ENCODE data around the gene TMOD1. TPM values are rescaled to one million over a fixed set of nuclear protein-coding genes. Genes with fewer than 3 reads are reported as not detected.
"Not testable (repeated sequence)": the region's sequence is repeated elsewhere in the genome, so short reads cannot be mapped to it uniquely, and the experiment has no call there.

Gene TMOD1
- total RNA-seq, 1 experiment from 2014 or later, result 0.14 TPM

- TF ChIP-seq, protein P1, sequence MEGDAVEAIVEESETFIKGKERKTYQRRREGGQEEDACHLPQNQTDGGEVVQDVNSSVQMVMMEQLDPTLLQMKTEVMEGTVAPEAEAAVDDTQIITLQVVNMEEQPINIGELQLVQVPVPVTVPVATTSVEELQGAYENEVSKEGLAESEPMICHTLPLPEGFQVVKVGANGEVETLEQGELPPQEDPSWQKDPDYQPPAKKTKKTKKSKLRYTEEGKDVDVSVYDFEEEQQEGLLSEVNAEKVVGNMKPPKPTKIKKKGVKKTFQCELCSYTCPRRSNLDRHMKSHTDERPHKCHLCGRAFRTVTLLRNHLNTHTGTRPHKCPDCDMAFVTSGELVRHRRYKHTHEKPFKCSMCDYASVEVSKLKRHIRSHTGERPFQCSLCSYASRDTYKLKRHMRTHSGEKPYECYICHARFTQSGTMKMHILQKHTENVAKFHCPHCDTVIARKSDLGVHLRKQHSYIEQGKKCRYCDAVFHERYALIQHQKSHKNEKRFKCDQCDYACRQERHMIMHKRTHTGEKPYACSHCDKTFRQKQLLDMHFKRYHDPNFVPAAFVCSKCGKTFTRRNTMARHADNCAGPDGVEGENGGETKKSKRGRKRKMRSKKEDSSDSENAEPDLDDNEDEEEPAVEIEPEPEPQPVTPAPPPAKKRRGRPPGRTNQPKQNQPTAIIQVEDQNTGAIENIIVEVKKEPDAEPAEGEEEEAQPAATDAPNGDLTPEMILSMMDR (IDR thresholded peaks at IDR 0.05; ENCODE audit: unreplicated experiment), result no peak
- DNase-seq, result no peak
- Mint-ChIP-seq H3K27me3 (ENCODE audit: unreplicated experiment) (peaks cover 34% of the 10 kb centered on the region), H3K4me1 (ENCODE audit: low read depth, unreplicated experiment) (no peaks in the 10 kb centered on the region), H3K9me3 (ENCODE audit: low read depth, unreplicated experiment) (no peaks in the 10 kb centered on the region), H3K36me3 (ENCODE audit: insufficient read depth, unreplicated experiment) (no peaks in the 10 kb centered on the region), H3K27ac (ENCODE audit: unreplicated experiment) (no peak overlapping the region), H3K4me3 (ENCODE audit: low read depth, unreplicated experiment) (no peak overlapping the region)
- BruUV-seq (replicated peaks), result no TSS peak
- intact Hi-C loops (cut with micrococcal nuclease; ENCODE audit: unreplicated experiment), result no loop called here
- CTCF ChIA-PET, result no interaction called here
Observed at GRCh38 chr9:97572196-97572891, 70.9 kb downstream of the TMOD1 start.

- H3K27ac Mint-ChIP-seq (ENCODE audit: unreplicated experiment), result no peak overlapping the region
- no peak for DNase-seq
- intact Hi-C loops (cut with micrococcal nuclease; ENCODE audit: unreplicated experiment), result no loop called here
- no peaks in the 10 kb centered on the region for H3K4me1 Mint-ChIP-seq (ENCODE audit: low read depth, unreplicated experiment)
- no peaks in the 10 kb centered on the region for H3K9me3 Mint-ChIP-seq (ENCODE audit: low read depth, unreplicated experiment)
- CTCF ChIA-PET, result no interaction called here
- no peak overlapping the region for H3K4me3 Mint-ChIP-seq (ENCODE audit: low read depth, unreplicated experiment)
- no TSS peak for BruUV-seq (replicated peaks)
- no peaks in the 10 kb centered on the region for H3K36me3 Mint-ChIP-seq (ENCODE audit: insufficient read depth, unreplicated experiment)
- TF ChIP-seq, protein P1 (IDR thresholded peaks at IDR 0.05; ENCODE audit: unreplicated experiment), result no peak
- peaks cover 28% of the 10 kb centered on the region for H3K27me3 Mint-ChIP-seq (ENCODE audit: unreplicated experiment)
Observed at GRCh38 chr9:97572892-97573365, 71.5 kb downstream of the TMOD1 start.

GRCh38 chr9:97573482-97574073 is 72.1 kb downstream of the TMOD1 start:
- no peak for DNase-seq
- CTCF ChIA-PET, result no interaction called here

GRCh38 chr9:97574101-97574571 is 72.7 kb downstream of the TMOD1 start:
- intact Hi-C loops (cut with micrococcal nuclease; ENCODE audit: unreplicated experiment); H3K9me3 Mint-ChIP-seq (ENCODE audit: low read depth, unreplicated experiment); H3K27ac Mint-ChIP-seq (ENCODE audit: unreplicated experiment); DNase-seq; H3K36me3 Mint-ChIP-seq (ENCODE audit: insufficient read depth, unreplicated experiment); BruUV-seq (replicated peaks); CTCF ChIA-PET; H3K4me3 Mint-ChIP-seq (ENCODE audit: low read depth, unreplicated experiment); H3K4me1 Mint-ChIP-seq (ENCODE audit: low read depth, unreplicated experiment): not testable (repeated sequence)
- peaks cover 18% of the 10 kb centered on the region for H3K27me3 Mint-ChIP-seq (ENCODE audit: unreplicated experiment)

More at GRCh38 chr9:97573482-97574073, 72.1 kb downstream of the TMOD1 start:
- intact Hi-C loops (cut with micrococcal nuclease; ENCODE audit: unreplicated experiment), result no loop called here
- no peaks in the 10 kb centered on the region for H3K4me1 Mint-ChIP-seq (ENCODE audit: low read depth, unreplicated experiment)
- H3K27ac Mint-ChIP-seq (ENCODE audit: unreplicated experiment), result no peak overlapping the region
- no peaks in the 10 kb centered on the region for H3K9me3 Mint-ChIP-seq (ENCODE audit: low read depth, unreplicated experiment)
- H3K36me3 Mint-ChIP-seq (ENCODE audit: insufficient read depth, unreplicated experiment), result no peaks in the 10 kb centered on the region
- TF ChIP-seq, protein P1 (IDR thresholded peaks at IDR 0.05; ENCODE audit: unreplicated experiment), result no peak
- no TSS peak for BruUV-seq (replicated peaks)
- H3K4me3 Mint-ChIP-seq (ENCODE audit: low read depth, unreplicated experiment), result no peak overlapping the region
- H3K27me3 Mint-ChIP-seq (ENCODE audit: unreplicated experiment), result peaks cover 22% of the 10 kb centered on the region

DNA sequence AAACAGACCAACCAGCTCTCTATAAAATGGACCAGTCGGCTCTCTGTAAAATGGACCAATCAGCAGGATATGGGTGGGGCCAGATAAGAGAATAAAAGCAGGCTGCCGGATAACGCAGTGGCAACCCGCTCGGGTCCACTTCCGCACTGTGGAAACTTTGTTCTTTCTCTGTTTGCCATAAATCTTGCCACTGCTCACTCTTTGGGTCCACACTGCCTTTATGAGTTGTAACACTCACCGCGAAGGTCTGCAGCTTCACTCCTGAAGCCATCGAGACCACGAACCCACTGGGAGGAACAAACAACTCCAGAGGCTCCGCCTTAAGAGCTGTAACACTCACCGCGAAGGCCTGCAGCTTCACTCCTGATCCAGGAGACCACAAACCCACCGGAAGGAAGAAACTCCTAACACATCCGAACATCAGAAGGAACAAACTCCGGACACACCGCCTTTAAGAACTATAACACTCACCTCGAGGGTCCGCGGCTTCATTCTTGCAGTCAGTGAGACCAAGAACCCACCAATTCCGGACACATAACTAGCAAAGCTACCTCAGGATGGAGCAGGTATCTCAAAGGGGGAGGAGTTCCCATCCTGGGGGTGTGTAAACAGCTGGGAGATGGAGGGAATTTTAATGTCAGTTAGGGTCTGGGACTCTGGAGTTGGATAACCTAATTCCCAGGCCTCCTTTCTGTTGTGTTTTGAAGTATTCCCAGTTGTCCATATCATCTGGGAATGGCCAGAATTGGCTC is 73.6 kb downstream of the TMOD1 start:
- H3K27me3 Mint-ChIP-seq (ENCODE audit: unreplicated experiment), result peaks cover 18% of the 10 kb centered on the region
- CTCF ChIA-PET; H3K9me3 Mint-ChIP-seq (ENCODE audit: low read depth, unreplicated experiment); intact Hi-C loops (cut with micrococcal nuclease; ENCODE audit: unreplicated experiment); H3K4me3 Mint-ChIP-seq (ENCODE audit: low read depth, unreplicated experiment); BruUV-seq (replicated peaks); H3K36me3 Mint-ChIP-seq (ENCODE audit: insufficient read depth, unreplicated experiment); H3K27ac Mint-ChIP-seq (ENCODE audit: unreplicated experiment); DNase-seq; H3K4me1 Mint-ChIP-seq (ENCODE audit: low read depth, unreplicated experiment): not testable (repeated sequence)
